Esophagus (tissue), 2 donors: ENCODE results near the gene NCAM2. TPM values are rescaled to one million over a fixed set of nuclear protein-coding genes. Genes with fewer than 3 reads are reported as not detected.

Experiments
- H3K27ac ChIP-seq, 2 donors: one replicate each; pipeline ENCODE4 v1.5.1; 2013; ENCODE audit warnings: low read depth in 2 of 2, mild to moderate bottlenecking in 2 of 2, inconsistent platforms in 1 of 2, low read length in 1 of 2, moderate library complexity in 1 of 2
- H3K27me3 ChIP-seq, 2 donors: one replicate each; pipeline ENCODE4 v1.6.1; 2013; ENCODE audit warnings: low read length in 2 of 2, control low read depth in 1 of 2, mild to moderate bottlenecking in 1 of 2; ENCODE audit not compliant: insufficient read depth in 2 of 2, control insufficient read depth in 1 of 2
- H3K36me3 ChIP-seq, 2 donors: one replicate each; pipeline ENCODE4 v1.6.1; 2013; ENCODE audit warnings: low read length in 1 of 2; ENCODE audit not compliant: control insufficient read depth in 2 of 2, insufficient read depth in 2 of 2
- H3K4me1 ChIP-seq, 2 donors: one replicate each; pipeline ENCODE4 v1.6.1; 2013; ENCODE audit warnings: low read length in 1 of 2; ENCODE audit not compliant: control insufficient read depth in 2 of 2, insufficient read depth in 2 of 2
- H3K4me3 ChIP-seq, 2 donors: one replicate each; pipeline ENCODE4 v1.5.1; 2013; ENCODE audit warnings: low read length in 2 of 2, mild to moderate bottlenecking in 2 of 2, low read depth in 1 of 2, moderate library complexity in 1 of 2
- H3K9me3 ChIP-seq, 2 donors: one replicate each; pipeline ENCODE4 v1.6.1; 2013; ENCODE audit warnings: mild to moderate bottlenecking in 2 of 2, low read depth in 1 of 2, low read length in 1 of 2, moderate library complexity in 1 of 2; ENCODE audit not compliant: control insufficient read depth in 2 of 2, insufficient read depth in 1 of 2
- WGBS, 2 donors: extraction: QIAGEN DNeasy Blood & Tissue Kit; methylation state at CpG; one replicate each; pipeline ENCODE4 v1.1.7; 2013; 5-methylcytosine and 5-hydroxymethylcytosine counted together
- polyA plus RNA-seq, 2 donors: library from polyadenylated mRNA; stranded (reverse); fragments of 200-250 nt; gene quantifications; one replicate each; pipeline ENCODE4 v1.2.3, GENCODE V29; 2013
- donor health status: healthy with polysubstance abuse.
- donor health status: Bipolar disorder and iron deficiency.

The NCAM2 gene
- under 1 TPM; 0.04 to 0.08 TPM for polyA plus RNA-seq

- no peaks in the 10 kb centered on the region for H3K36me3 ChIP-seq
- no peaks in the 10 kb centered on the region for H3K27me3 ChIP-seq
- no peaks in the 10 kb centered on the region for H3K9me3 ChIP-seq
- WGBS, 2 donors, result 2 to 3% methylated on average over 82 to 86 of the region's 86 CpGs
- H3K4me1 ChIP-seq, result peaks cover 0 to 4% of the 10 kb centered on the region in 2 donors
- H3K27ac ChIP-seq, result no peak within 1 kb of the TSS
- peak within 1 kb of the TSS; percentile 40 to 41 for H3K4me3 ChIP-seq
Observed at GRCh38 chr21:20997636-20998455, at the start of gene NCAM2. Gene NCAM2 (plus strand): TSS chr21:20998409.

GRCh38 chr21:20949884-20950283 lies 48.3 kb upstream of the NCAM2 start:
- H3K4me1 ChIP-seq, result no peaks in the 10 kb centered on the region
- WGBS, 2 donors, result 39 to 42% methylated on average over 4 of the region's 4 CpGs
- no peaks in the 10 kb centered on the region for H3K9me3 ChIP-seq
- no peak overlapping the region for H3K27ac ChIP-seq
- H3K36me3 ChIP-seq, result no peaks in the 10 kb centered on the region
- no peak overlapping the region for H3K4me3 ChIP-seq
- no peaks in the 10 kb centered on the region for H3K27me3 ChIP-seq

- Histone ChIP-seq H3K4me1 (no peaks in the 10 kb centered on the region), H3K4me3 (no peak overlapping the region), H3K27me3 (no peaks in the 10 kb centered on the region), H3K27ac (no peak overlapping the region), H3K9me3 (no peaks in the 10 kb centered on the region), H3K36me3 (no peaks in the 10 kb centered on the region)
- 64 to 81% methylated on average over 1 of the region's 1 CpG for WGBS, 2 donors
Observed at GRCh38 chr21:20965816-20966215, 32.4 kb upstream of the NCAM2 start.

GRCh38 chr21:20968391-20968790 lies 29.8 kb upstream of the NCAM2 start:
- no peaks in the 10 kb centered on the region for H3K36me3 ChIP-seq
- H3K4me1 ChIP-seq, result no peaks in the 10 kb centered on the region
- WGBS, 2 donors, result 53 to 66% methylated on average over 4 of the region's 4 CpGs

GRCh38 chr21:20970691-20971090 lies 27.5 kb upstream of the NCAM2 start:
- H3K4me1 ChIP-seq, result no peaks in the 10 kb centered on the region
- no peaks in the 10 kb centered on the region for H3K27me3 ChIP-seq
- H3K9me3 ChIP-seq, result no peaks in the 10 kb centered on the region
- WGBS, 2 donors, result 10 to 16% methylated on average over 1 of the region's 1 CpG
- no peak overlapping the region for H3K4me3 ChIP-seq
- H3K27ac ChIP-seq, result no peak overlapping the region
- H3K36me3 ChIP-seq, result no peaks in the 10 kb centered on the region

More at GRCh38 chr21:20968391-20968790, 29.8 kb upstream of the NCAM2 start:
- Histone ChIP-seq H3K27ac (no peak overlapping the region), H3K9me3 (no peaks in the 10 kb centered on the region), H3K27me3 (no peaks in the 10 kb centered on the region), H3K4me3 (no peak overlapping the region)

GRCh38 chr21:20971296-20971921 lies 26.8 kb upstream of the NCAM2 start:
- Histone ChIP-seq H3K27ac (no peak overlapping the region), H3K4me3 (no peak overlapping the region), H3K36me3 (no peaks in the 10 kb centered on the region), H3K4me1 (no peaks in the 10 kb centered on the region), H3K9me3 (no peaks in the 10 kb centered on the region), H3K27me3 (no peaks in the 10 kb centered on the region)
- WGBS, 2 donors, result 4 to 10% methylated on average over 2 of the region's 2 CpGs

- Histone ChIP-seq H3K9me3 (no peaks in the 10 kb centered on the region), H3K36me3 (no peaks in the 10 kb centered on the region), H3K4me1 (peaks cover 0 to 4% of the 10 kb centered on the region in 2 donors), H3K4me3 (no peak overlapping the region), H3K27me3 (no peaks in the 10 kb centered on the region), H3K27ac (no peak overlapping the region)
- 66 to 72% methylated on average over 7 of the region's 7 CpGs for WGBS, 2 donors
Observed at GRCh38 chr21:20994790-20995189, 3.4 kb upstream of the NCAM2 start.

- Histone ChIP-seq H3K27ac (no peak overlapping the region), H3K4me1 (peaks cover 0 to 4% of the 10 kb centered on the region in 2 donors), H3K36me3 (no peaks in the 10 kb centered on the region), H3K4me3 (no peak overlapping the region), H3K9me3 (no peaks in the 10 kb centered on the region), H3K27me3 (no peaks in the 10 kb centered on the region)
- 32 to 38% methylated on average over 27 of the region's 27 CpGs for WGBS, 2 donors
Observed at GRCh38 chr21:20996421-20997310, 1.5 kb upstream of the NCAM2 start.

GRCh38 chr21:20997311-20997635 lies 936 bp upstream of the NCAM2 start:
- Histone ChIP-seq H3K4me3 (no peak overlapping the region), H3K36me3 (no peaks in the 10 kb centered on the region), H3K9me3 (no peaks in the 10 kb centered on the region), H3K27me3 (no peaks in the 10 kb centered on the region), H3K4me1 (peaks cover 0 to 4% of the 10 kb centered on the region in 2 donors), H3K27ac (no peak overlapping the region)
- WGBS, 2 donors, result 2 to 4% methylated on average over 20 of the region's 20 CpGs
